ENCODE measurements around the gene RNU5B-1.

Gene RNU5B-1

GRCh38 chr15:65304381-65305149, at the start of gene RNU5B-1:
Gene RNU5B-1, plus strand, starts transcription at chr15:65304677.
- DNase-seq, result peak; percentile 83

GRCh38 chr15:65254758-65255157, 49.7 kb upstream of the RNU5B-1 start:
- no peak for DNase-seq

- DNase-seq, result no peak
Observed at GRCh38 chr15:65255486-65256140, 48.9 kb upstream of the RNU5B-1 start.

GRCh38 chr15:65258375-65259262, 45.9 kb upstream of the RNU5B-1 start:
- DNase-seq, result no peak

- DNase-seq, result no peak
Observed at GRCh38 chr15:65259367-65259797, 45.1 kb upstream of the RNU5B-1 start.

GRCh38 chr15:65260968-65261367, 43.5 kb upstream of the RNU5B-1 start:
- DNase-seq, result no peak

- DNase-seq, result no peak
Observed at GRCh38 chr15:65263313-65263712, 41.2 kb upstream of the RNU5B-1 start.

GRCh38 chr15:65264863-65265430, 39.5 kb upstream of the RNU5B-1 start:
- no peak for DNase-seq

GRCh38 chr15:65266469-65266868, 38.0 kb upstream of the RNU5B-1 start:
- no peak for DNase-seq

- no peak for DNase-seq
Observed at GRCh38 chr15:65268411-65268810, 36.1 kb upstream of the RNU5B-1 start.

GRCh38 chr15:65270811-65271545, 33.5 kb upstream of the RNU5B-1 start:
- DNase-seq, result peak; percentile 5

GRCh38 chr15:65275104-65275727, 29.3 kb upstream of the RNU5B-1 start:
- no peak for DNase-seq

- DNase-seq, result no peak
Observed at GRCh38 chr15:65275728-65276126, 28.8 kb upstream of the RNU5B-1 start.

GRCh38 chr15:65277015-65277414, 27.5 kb upstream of the RNU5B-1 start:
- no peak for DNase-seq

- no peak for DNase-seq
Observed at GRCh38 chr15:65278480-65278879, 26.0 kb upstream of the RNU5B-1 start.

GRCh38 chr15:65285291-65286068, 19.0 kb upstream of the RNU5B-1 start:
- no peak for DNase-seq

- peak; percentile 27 for DNase-seq
Observed at GRCh38 chr15:65286069-65286703, 18.3 kb upstream of the RNU5B-1 start.

GRCh38 chr15:65286704-65287519, 17.6 kb upstream of the RNU5B-1 start, which contains the start of gene PARP16:
Gene PARP16, minus strand, starts transcription at chr15:65286883. Its CDS starts 457 bp downstream, at chr15:65286426.
- peak; percentile 93 for DNase-seq

- DNase-seq, result no peak
Observed at GRCh38 chr15:65287520-65287855, 17.0 kb upstream of the RNU5B-1 start.
